Smooth muscle cell (in vitro differentiated cells): Measurements from ENCODE around the gene MBTPS1. TPM values are rescaled to one million over a fixed set of nuclear protein-coding genes. Genes with fewer than 3 reads are reported as not detected.

ENCODE experiments used
- DNase-seq: peaks from one replicate; lab custom pipeline; 2025; ENCODE audit not compliant: unreplicated experiment; lab: John Stamatoyannopoulos, UW
- H2AFZ ChIP-seq: fragments of 200-600 bp; sonication (generic); 2 replicates; pipeline ENCODE4 v1.6.0; 2016; ENCODE audit warnings: antibody characterized with exemption, low read depth, mild to moderate bottlenecking
- H3F3A ChIP-seq: fragments of 200-600 bp; sonication (generic); 2 replicates; pipeline ENCODE4 v1.6.0; 2017; ENCODE audit warnings: antibody characterized with exemption, low read depth
- H3K27ac ChIP-seq: fragments of 200-600 bp; sonication (generic); 2 replicates; pipeline ENCODE4 v1.5.1; 2016; ENCODE audit warnings: low read depth, mild to moderate bottlenecking
- H3K27me3 ChIP-seq: fragments of 200-600 bp; sonication (generic); 2 replicates; pipeline ENCODE4 v1.6.1; 2016; ENCODE audit warnings: low read depth, mild to moderate bottlenecking
- H3K36me3 ChIP-seq: fragments of 200-600 bp; sonication (generic); 2 replicates; pipeline ENCODE4 v1.5.1; 2016; ENCODE audit warnings: low read depth
- H3K4me1 ChIP-seq: fragments of 200-600 bp; sonication (generic); 2 replicates; pipeline ENCODE4 v1.5.1; 2016; ENCODE audit warnings: low read depth
- H3K4me2 ChIP-seq: fragments of 200-600 bp; sonication (generic); 2 replicates; pipeline ENCODE4 v1.6.0; 2016; ENCODE audit warnings: mild to moderate bottlenecking
- H3K4me3 ChIP-seq: fragments of 200-600 bp; sonication (generic); 2 replicates; pipeline ENCODE4 v1.5.1; 2016; ENCODE audit warnings: mild to moderate bottlenecking
- H3K79me2 ChIP-seq: fragments of 200-600 bp; sonication (generic); 2 replicates; pipeline ENCODE4 v1.6.0; 2016; ENCODE audit warnings: low read depth, mild to moderate bottlenecking
- H3K9ac ChIP-seq: fragments of 200-600 bp; sonication (generic); 2 replicates; pipeline ENCODE4 v1.6.0; 2016; ENCODE audit warnings: low read depth
- H3K9me3 ChIP-seq: fragments of 200-600 bp; sonication (generic); replicated peaks from 2 replicates; pipeline ENCODE4 v1.5.1; 2016; ENCODE audit warnings: low read depth
- H4K20me1 ChIP-seq: fragments of 200-600 bp; sonication (generic); 2 replicates; pipeline ENCODE4 v1.6.0; 2016; ENCODE audit warnings: low read depth
- CTCF ChIP-seq: fragments of 200-600 bp; sonication (generic); IDR thresholded peaks from 2 replicates; pipeline ENCODE4 v1.5.1; 2017; ENCODE audit warnings: borderline replicate concordance, mild to moderate bottlenecking, antibody characterized with exemption; ENCODE audit not compliant: insufficient read depth, poor library complexity, severe bottlenecking
- WGBS: methylation state at CpG from one replicate; pipeline ENCODE4 v1.1.7; 2016; ENCODE audit warnings: low lambda C conversion rate; 5-methylcytosine and 5-hydroxymethylcytosine counted together
- polyA plus RNA-seq: library from polyadenylated mRNA; unstranded; fragments of >200 nt; fragmentation: Nextera tagmentation; extraction: Ambion mirVana; gene quantifications from 2 replicates; pipeline ENCODE4 v1.2.1, GENCODE V29; 2016
- total RNA-seq: library from RNA; depleted of rRNA; stranded (reverse); fragments of >200 nt; gene quantifications from 2 replicates; pipeline ENCODE4 v1.2.3, GENCODE V29; 2014

Gene MBTPS1
- total RNA-seq (51.9 and 52.2 TPM in 2 replicates), polyA plus RNA-seq (60.6 and 68.9 TPM in 2 replicates)

DNA sequence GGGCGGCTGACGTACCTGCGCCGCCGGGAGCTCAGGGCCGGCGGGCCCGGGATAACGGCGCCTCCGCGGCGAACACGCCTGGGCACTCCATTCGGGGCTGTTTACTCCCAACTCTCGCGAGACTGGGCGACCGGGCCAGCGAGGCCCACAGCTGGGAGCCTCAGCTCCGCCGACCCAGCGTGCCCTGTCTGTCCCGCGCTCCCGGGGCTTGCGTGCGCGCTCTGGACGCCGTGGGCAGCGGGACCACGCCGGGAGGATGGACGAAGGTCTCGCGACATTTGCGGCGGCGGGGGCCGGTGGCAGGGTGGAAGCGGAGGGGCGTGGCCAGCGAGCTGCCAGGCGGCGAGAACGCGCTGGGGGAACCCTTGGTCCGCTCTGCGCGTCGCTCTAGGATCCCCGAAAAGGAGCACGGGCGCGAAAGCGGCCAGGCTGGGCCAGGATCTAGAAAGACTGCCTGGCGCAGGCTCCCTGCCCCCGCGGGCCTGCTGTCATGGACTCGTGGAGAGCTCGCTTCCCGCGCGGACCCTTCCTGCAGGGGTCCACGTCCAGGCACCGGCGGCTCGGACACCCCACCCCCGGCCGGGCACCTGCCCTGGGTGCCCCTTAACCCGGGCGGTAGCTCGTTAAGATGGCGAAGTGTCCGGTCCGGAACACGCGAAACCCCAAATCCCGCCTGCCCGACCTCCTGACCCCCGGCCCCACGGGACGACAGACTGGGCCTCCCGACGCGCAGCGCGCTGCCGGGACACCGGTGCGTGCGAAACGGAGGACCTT, at the start of gene MBTPS1:
MBTPS1 (minus strand) TSS at position 223 of the 774 bp plus-strand sequence. CDS start 15,159 bp downstream, outside the sequence.
- Histone ChIP-seq H3K27me3 (no peaks in the 10 kb centered on the region), H4K20me1 (peaks cover 8% of the 10 kb centered on the region), H3K9me3 (no peaks in the 10 kb centered on the region), H3K27ac (peak within 1 kb of the TSS; percentile 90), H2AFZ (peak within 1 kb of the TSS; percentile 88), H3F3A (peaks cover 5% of the 10 kb centered on the region), H3K9ac (peak within 1 kb of the TSS; percentile 94), H3K79me2 (peaks cover 43% of the 10 kb centered on the region), H3K4me1 (peaks cover 9% of the 10 kb centered on the region), H3K36me3 (no peaks in the 10 kb centered on the region), H3K4me3 (peak within 1 kb of the TSS; percentile 77), H3K4me2 (peak within 1 kb of the TSS; percentile 94)
- WGBS = under 1% methylated on average over 82 of the region's 94 CpGs
- no peak for TF ChIP-seq CTCF
- DNase-seq = peak; percentile 95

DNA sequence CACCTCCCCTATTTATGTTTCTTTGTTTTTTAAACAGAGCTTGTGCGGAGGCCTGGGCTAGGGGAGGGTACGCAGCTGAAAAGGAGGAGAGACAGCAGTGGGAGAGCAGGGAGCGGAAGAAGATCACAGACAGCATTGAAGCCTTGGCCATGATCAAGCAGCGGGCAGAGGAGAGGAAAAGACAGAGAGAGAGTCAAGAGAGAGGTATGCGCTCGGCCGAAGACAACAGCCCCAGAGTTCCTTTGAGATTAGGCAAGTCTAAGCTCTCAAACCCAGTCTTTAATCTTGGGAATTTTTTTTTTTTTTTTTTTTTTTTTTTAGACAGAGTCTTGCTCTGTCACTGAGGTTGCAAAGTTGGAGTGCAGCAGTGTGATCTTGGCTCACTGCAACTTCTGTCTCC, 49.0 kb upstream of the MBTPS1 start:
- 76% methylated on average over 7 of the region's 7 CpGs for WGBS
- TF ChIP-seq CTCF = no peak
- no peaks in the 10 kb centered on the region for H3K9me3 ChIP-seq
- no peaks in the 10 kb centered on the region for H3F3A ChIP-seq
- no peaks in the 10 kb centered on the region for H3K79me2 ChIP-seq
- H3K27me3 ChIP-seq = no peaks in the 10 kb centered on the region
- no peak overlapping the region for H2AFZ ChIP-seq
- no peak overlapping the region for H3K4me3 ChIP-seq
- H3K4me1 ChIP-seq = no peaks in the 10 kb centered on the region
- H3K27ac ChIP-seq = no peak overlapping the region
- H4K20me1 ChIP-seq = no peaks in the 10 kb centered on the region
- H3K9ac ChIP-seq = no peak overlapping the region
- H3K36me3 ChIP-seq = no peaks in the 10 kb centered on the region
- no peak for DNase-seq
- H3K4me2 ChIP-seq = no peak overlapping the region

- H4K20me1 ChIP-seq = no peaks in the 10 kb centered on the region
- no peak for TF ChIP-seq CTCF
- no peak overlapping the region for H3K4me2 ChIP-seq
- 71% methylated on average over 3 of the region's 3 CpGs for WGBS
- H3K9ac ChIP-seq = peak overlapping the region; percentile 18
- H3K4me1 ChIP-seq = no peaks in the 10 kb centered on the region
- H3K36me3 ChIP-seq = no peaks in the 10 kb centered on the region
- H3K79me2 ChIP-seq = no peaks in the 10 kb centered on the region
- DNase-seq = no peak
- no peak overlapping the region for H3K4me3 ChIP-seq
- H3K27me3 ChIP-seq = no peaks in the 10 kb centered on the region
- H2AFZ ChIP-seq = no peak overlapping the region
- H3K9me3 ChIP-seq = no peaks in the 10 kb centered on the region
- H3F3A ChIP-seq = no peaks in the 10 kb centered on the region
- H3K27ac ChIP-seq = peak overlapping the region; percentile 44
Observed at GRCh38 chr16:84161801-84162200, 45.1 kb upstream of the MBTPS1 start.

DNA sequence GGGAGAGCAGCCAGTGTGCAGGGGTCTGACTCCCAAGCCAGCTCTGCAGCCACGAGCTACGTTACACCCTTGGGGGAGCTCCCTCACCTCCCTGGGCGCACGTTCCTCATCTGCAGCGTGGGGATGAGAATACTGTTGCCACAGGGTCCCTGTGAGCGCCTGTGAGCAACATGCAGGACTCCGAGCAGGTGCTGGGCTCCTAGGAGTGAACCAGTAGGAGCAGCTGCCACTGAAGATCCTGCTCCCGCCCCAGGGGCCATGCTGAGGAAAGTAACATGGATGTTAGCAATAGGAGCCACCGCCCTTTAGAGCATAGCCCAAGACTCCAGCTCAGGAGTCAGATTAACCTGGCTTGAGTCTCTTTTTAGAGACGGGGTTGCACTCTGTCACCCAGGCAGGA, 44.3 kb upstream of the MBTPS1 start:
- 80% methylated on average over 10 of the region's 10 CpGs for WGBS
- Histone ChIP-seq H4K20me1 (no peaks in the 10 kb centered on the region), H3K27me3 (no peaks in the 10 kb centered on the region), H2AFZ (no peak overlapping the region), H3K36me3 (no peaks in the 10 kb centered on the region), H3K4me3 (no peak overlapping the region), H3K4me1 (no peaks in the 10 kb centered on the region), H3K9me3 (no peaks in the 10 kb centered on the region), H3K4me2 (no peak overlapping the region), H3K9ac (no peak overlapping the region), H3K79me2 (no peaks in the 10 kb centered on the region), H3K27ac (no peak overlapping the region), H3F3A (no peaks in the 10 kb centered on the region)
- DNase-seq = no peak
- no peak for TF ChIP-seq CTCF
